Smooth muscle cell of trachea (primary cell): ENCODE results near the gene ANKLE2. TPM values are rescaled to one million over a fixed set of nuclear protein-coding genes. Genes with fewer than 3 reads are reported as not detected.

Experiments used
- total RNA-seq: library from RNA; depleted of rRNA; stranded (reverse); fragments of >200 nt; gene quantifications from 2 replicates; pipeline ENCODE4 v1.2.1, GENCODE V29; 2014

Gene ANKLE2
- total RNA-seq: 54.6 and 61.2 TPM in 2 replicates

GRCh38 chr12:132761032-132761920 lies at the start of gene ANKLE2:
Gene ANKLE2, minus strand, starts transcription at chr12:132761832. Its CDS starts 34 bp downstream, at chr12:132761798.

GRCh38 chr12:132710405-132711079 lies 51.1 kb downstream of the ANKLE2 start, which contains the start of gene PGAM5:
Gene PGAM5, plus strand, starts transcription at chr12:132710842. Its CDS starts 35 bp downstream, at chr12:132710877.

GRCh38 chr12:132687211-132688164 lies 74.1 kb downstream of the ANKLE2 start, which contains the start of the genes POLE and PXMP2:
Gene POLE, minus strand, starts transcription at chr12:132687342. Its CDS starts 27 bp downstream, at chr12:132687315.
Gene PXMP2, plus strand, starts transcription at chr12:132687587. Its CDS starts 84 bp downstream, at chr12:132687671.

Other genes starting within 250 kb of the ANKLE2 start
- not detected in 2 replicates for gene LRCOL1, start 151.2 kb downstream of the ANKLE2 start, total RNA-seq
- not detected in 2 replicates for gene P2RX2, start 143.1 kb downstream of the ANKLE2 start, total RNA-seq
- gene POLE, start 74.5 kb downstream of the ANKLE2 start, total RNA-seq: 11.1 and 24.1 TPM in 2 replicates
- 16.4 and 24.6 TPM in 2 replicates for gene PXMP2, start 74.2 kb downstream of the ANKLE2 start, total RNA-seq
- gene PGAM5, start 51.0 kb downstream of the ANKLE2 start, total RNA-seq: 29.2 and 39.9 TPM in 2 replicates
- gene GOLGA3, start 67.0 kb upstream of the ANKLE2 start, total RNA-seq: 120 and 180 TPM in 2 replicates
- 34.0 and 35.4 TPM in 2 replicates for gene CHFR, start 125.8 kb upstream of the ANKLE2 start, total RNA-seq
- 12.2 and 13.1 TPM in 2 replicates for gene ZNF605, start 194.5 kb upstream of the ANKLE2 start, total RNA-seq
- 20.4 and 28.1 TPM in 2 replicates for gene ZNF26, start 224.5 kb upstream of the ANKLE2 start, total RNA-seq